ENCODE results near the gene AGPAT1.

DNA sequence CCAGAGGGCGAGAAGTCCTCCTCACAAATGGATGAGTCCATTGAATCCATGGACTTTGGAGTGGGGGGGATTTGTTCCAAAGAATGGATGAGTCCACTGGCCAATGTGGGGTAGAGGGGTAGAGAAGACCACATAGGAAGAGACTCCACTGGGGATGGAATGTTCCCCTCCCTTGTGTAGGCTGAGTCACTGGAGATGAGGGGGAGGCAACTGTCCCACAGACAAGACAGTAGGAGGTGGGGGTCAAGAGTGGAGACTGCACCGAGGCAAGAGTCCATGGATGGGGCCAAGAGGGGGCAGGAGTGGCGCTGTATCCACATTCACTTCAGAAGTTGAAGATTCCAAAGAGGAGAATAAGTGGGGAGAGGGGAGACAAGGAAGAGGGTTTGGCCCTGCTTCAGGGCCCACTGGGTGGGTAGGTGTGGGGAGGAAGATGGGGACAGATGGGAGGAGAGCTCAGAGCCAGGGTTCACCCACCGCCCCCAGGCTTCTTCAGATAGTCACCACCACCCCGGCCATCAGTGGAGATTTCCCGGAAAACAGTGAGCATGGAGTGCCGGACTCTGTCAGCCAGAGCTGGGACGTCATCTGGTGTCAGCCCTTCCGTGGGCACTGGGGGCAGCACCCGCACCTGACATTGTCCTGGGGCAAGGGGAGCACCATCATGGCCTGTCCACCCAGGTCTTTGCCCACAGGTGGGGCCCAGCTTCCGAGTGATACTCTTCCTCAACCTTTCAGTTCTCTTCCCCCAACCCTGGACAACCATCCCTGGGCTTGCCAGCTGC lies 6.9 kb downstream of the AGPAT1 start:
- TF ChIP-seq POLR2A (IDR thresholded peaks at IDR 0.05): no peak
- TF ChIP-seq, protein P1, sequence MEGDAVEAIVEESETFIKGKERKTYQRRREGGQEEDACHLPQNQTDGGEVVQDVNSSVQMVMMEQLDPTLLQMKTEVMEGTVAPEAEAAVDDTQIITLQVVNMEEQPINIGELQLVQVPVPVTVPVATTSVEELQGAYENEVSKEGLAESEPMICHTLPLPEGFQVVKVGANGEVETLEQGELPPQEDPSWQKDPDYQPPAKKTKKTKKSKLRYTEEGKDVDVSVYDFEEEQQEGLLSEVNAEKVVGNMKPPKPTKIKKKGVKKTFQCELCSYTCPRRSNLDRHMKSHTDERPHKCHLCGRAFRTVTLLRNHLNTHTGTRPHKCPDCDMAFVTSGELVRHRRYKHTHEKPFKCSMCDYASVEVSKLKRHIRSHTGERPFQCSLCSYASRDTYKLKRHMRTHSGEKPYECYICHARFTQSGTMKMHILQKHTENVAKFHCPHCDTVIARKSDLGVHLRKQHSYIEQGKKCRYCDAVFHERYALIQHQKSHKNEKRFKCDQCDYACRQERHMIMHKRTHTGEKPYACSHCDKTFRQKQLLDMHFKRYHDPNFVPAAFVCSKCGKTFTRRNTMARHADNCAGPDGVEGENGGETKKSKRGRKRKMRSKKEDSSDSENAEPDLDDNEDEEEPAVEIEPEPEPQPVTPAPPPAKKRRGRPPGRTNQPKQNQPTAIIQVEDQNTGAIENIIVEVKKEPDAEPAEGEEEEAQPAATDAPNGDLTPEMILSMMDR (IDR thresholded peaks at IDR 0.05): no peak
- no peak for TF ChIP-seq EP300 (IDR thresholded peaks at IDR 0.05)

Data from upper lobe of left lung (tissue), 4 donors.